HEK293T (cell line): Measurements from ENCODE around the gene ZFP36.

Experiments used
- BHLHE40 ChIP-seq: fragments of 450-650 bp; IDR thresholded peaks from 2 replicates; pipeline ENCODE4 v1.6.1; 2016; ENCODE audit warnings: mild to moderate bottlenecking, moderate library complexity, borderline replicate concordance
- FOXA1 ChIP-seq: fragments of 450-650 bp; IDR thresholded peaks from 2 replicates; pipeline ENCODE4 v1.6.1; 2016; ENCODE audit warnings: mild to moderate bottlenecking
- LEF1 ChIP-seq: fragments of 450-650 bp; IDR thresholded peaks from 2 replicates; pipeline ENCODE4 v1.6.1; 2017; ENCODE audit warnings: mild to moderate bottlenecking, borderline replicate concordance
- SP1 ChIP-seq: fragments of 450-650 bp; IDR thresholded peaks from 2 replicates; pipeline ENCODE4 v1.6.1; 2017

DNA sequence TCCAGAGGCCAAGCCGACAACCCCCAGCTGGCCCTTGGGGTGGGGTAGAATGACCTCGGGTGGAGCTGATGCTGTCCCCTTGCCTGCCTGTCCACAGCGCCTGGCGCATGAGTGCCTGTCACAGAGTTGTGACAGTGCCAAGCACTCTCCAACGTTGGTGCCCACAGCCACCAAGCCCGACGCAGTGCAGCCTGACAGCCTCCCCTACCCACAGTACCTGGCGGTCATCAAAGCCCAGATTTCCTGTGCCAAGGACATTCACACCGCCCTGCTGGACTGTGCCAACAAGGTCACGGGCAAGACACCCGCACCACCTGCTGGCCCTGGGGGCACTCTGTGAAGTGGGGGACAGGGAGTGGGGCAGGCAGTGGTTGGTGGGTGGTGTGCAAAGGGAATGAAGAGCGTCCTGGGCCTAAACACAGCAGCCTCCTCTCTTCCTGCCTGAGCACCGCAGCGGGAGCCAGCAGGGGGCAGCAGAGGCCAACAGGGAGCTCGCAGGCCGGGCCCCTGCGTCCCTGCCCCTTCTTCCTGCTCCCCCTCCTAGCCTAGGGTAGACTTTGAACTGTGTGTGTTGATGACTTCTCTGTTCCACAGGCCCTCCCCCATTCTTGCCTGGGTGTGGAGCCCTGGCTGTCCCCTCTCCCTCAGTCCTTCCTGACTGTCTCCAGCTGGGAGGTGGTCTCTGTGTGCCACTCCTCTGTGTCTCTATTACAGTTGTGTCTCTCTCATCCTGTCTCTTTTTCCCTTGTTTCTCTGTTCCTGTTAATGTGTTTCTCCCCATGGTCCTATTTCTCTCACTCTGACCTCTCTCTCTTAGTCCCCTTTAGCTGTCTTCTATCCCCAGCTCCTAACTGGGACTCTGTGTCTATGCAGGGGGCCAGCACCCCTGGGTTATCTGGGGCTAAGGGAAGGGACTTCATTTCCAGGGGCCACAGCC lies 9.0 kb upstream of the ZFP36 start:
- no peak for TF ChIP-seq FOXA1
- no peak for TF ChIP-seq LEF1
- no peak for TF ChIP-seq BHLHE40
- no peak for TF ChIP-seq SP1
